K562 (cell line): ENCODE results near the gene ZDHHC8. TPM values are rescaled to one million over a fixed set of nuclear protein-coding genes. Genes with fewer than 3 reads are reported as not detected.

Experiments used
- ARID2 ChIP-seq: fragments of 450-650 bp; IDR thresholded peaks from 2 replicates; pipeline ENCODE4 v1.6.1; 2017; ENCODE audit warnings: antibody characterized with exemption, mild to moderate bottlenecking
- BHLHE40 ChIP-seq: IDR thresholded peaks from 2 replicates; pipeline ENCODE4 v1.6.1; 2011; ENCODE audit warnings: low read length, improper control_type of control experiment
- BMI1 ChIP-seq: fragments of 150-350 bp; IDR thresholded peaks from 2 replicates; pipeline ENCODE4 v1.6.1; 2014; ENCODE audit warnings: low read length
- ELF1 ChIP-seq: fragments of 200-800 bp; sonication (Bioruptor generic); IDR thresholded peaks from 2 replicates; pipeline ENCODE4 v1.6.1; 2016; ENCODE audit warnings: missing genetic modification characterization, missing compliant biosample characterization
- HMG20B ChIP-seq: fragments of 250-450 bp; sonication (Bioruptor Pico); IDR thresholded peaks from 2 replicates; pipeline ENCODE4 v1.5.0; 2021; ENCODE audit warnings: mild to moderate bottlenecking
- KHSRP ChIP-seq: fragments of 450-650 bp; IDR thresholded peaks from 2 replicates; pipeline ENCODE4 v1.6.1; 2017
- MYC ChIP-seq, 2 experiments: fragments of 250-450 bp in 1 of 2; sonication (Bioruptor Pico) in 1 of 2; IDR thresholded peaks; 2 replicates each; pipeline versions ENCODE4 v1.5.1 to v1.6.1; 2012 to 2021; ENCODE audit warnings: low read depth in 2 of 2, borderline replicate concordance in 1 of 2, improper control_type of control experiment in 1 of 2, low read length in 1 of 2, mild to moderate bottlenecking in 1 of 2, moderate library complexity in 1 of 2
- PML ChIP-seq: IDR thresholded peaks from 2 replicates; pipeline ENCODE4 v1.6.1; 2012; ENCODE audit warnings: low read length, inconsistent platforms
- YY1 ChIP-seq, 3 experiments: IDR thresholded peaks; 2 replicates each; pipeline ENCODE4 v1.6.1; 2011; ENCODE audit warnings: low read length in 2 of 3, mild to moderate bottlenecking in 2 of 3, moderate library complexity in 2 of 3, borderline replicate concordance in 1 of 3, control low read depth in 1 of 3, low read depth in 1 of 3; ENCODE audit not compliant: insufficient read depth in 3 of 3, insufficient replicate concordance in 2 of 3, control insufficient read depth in 1 of 3, insufficient read length in 1 of 3; ENCODE audit errors: extremely low read depth in 1 of 3
- ZBTB17 ChIP-seq: fragments of 450-650 bp; formaldehyde crosslinking; IDR thresholded peaks from 2 replicates; pipeline ENCODE4 v1.4.0; 2020; ENCODE audit warnings: mild to moderate bottlenecking
- ZSCAN29 ChIP-seq: fragments of 450-650 bp; IDR thresholded peaks from 2 replicates; pipeline ENCODE4 v1.6.1; 2017
- polyA plus RNA-seq, 8 experiments: library from polyadenylated mRNA; depleted of rRNA in 4 of 8; stranded (reverse) in 5 of 8; unstranded in 3 of 8; fragments of >200 nt; fragmentation: Nextera tagmentation in 2 of 8; fragmentation: Illumina TruSeq in 1 of 8; extraction: Ambion mirVana in 2 of 8; extraction: Trizol in 1 of 8; gene quantifications; 2 replicates each; pipeline versions ENCODE4 v1.2.1 to v1.2.3, GENCODE V29; 2011 to 2014; ENCODE audit warnings: inconsistent platforms in 1 of 8, missing spikeins in 1 of 8
- total RNA-seq, 7 experiments: library from RNA; depleted of rRNA in 6 of 7; stranded (reverse); fragments of >200 nt in 6 of 7; fragmentation: Illumina TruSeq in 2 of 7; extraction: Trizol in 2 of 7; gene quantifications; 2 replicates each; pipeline versions ENCODE4 v1.2.1 to v1.2.3, GENCODE V29; 2011 to 2021; ENCODE audit warnings: low replicate concordance in 1 of 7
- TF ChIP-seq, protein P1 (sequence below): IDR thresholded peaks from 3 replicates; pipeline ENCODE4 v1.6.1; 2011; ENCODE audit warnings: borderline replicate concordance, mild to moderate bottlenecking, moderate library complexity; ENCODE audit not compliant: insufficient read length; ENCODE audit errors: extremely low read depth
- TF ChIP-seq, protein P2 (sequence below): fragments of 200-600 bp; sonication (generic); IDR thresholded peaks from one replicate; pipeline ENCODE4 v1.6.1; 2012; ENCODE audit warnings: mild to moderate bottlenecking, low read depth, low read length, inconsistent platforms

Gene ZDHHC8
- total and polyA plus RNA-seq, 9 of the 15 experiments (the other 6 are each of a cell fraction or from before 2014, with no cell fraction given) = 0.04 to 109 (median 16.4) TPM

DNA sequence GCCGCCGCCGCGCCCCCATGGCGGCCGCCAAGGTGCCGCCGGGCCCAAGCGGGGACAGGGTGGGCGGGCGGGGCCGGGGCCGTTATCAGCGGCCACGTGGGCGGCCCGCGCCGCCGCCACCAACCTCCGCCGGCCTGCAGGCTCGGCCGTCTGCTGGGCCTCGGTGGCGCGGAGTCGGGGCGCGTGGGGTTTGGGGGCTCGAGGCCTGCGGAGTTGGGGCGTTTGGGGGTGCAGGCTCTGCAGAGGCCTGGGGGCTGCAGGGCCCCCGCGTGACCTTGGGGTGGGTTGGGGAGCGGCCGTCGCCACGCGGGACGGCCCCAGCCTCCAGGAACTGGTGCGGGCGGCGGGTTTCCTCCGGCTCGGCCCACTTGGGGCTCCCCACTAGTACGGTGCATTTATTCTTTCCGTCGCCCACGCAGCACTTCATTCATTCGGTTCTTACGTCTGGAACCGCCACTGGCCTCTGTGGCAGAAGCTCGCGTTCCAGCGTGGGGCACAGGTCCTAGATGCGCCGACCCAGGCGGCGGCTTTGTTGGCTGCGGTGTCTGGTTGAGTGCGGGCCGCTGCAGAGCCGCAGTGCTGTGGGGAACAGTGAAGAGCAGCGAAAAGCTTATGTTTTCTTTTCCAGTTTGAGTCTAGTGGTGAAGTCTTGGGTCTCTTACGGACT, 13.8 kb upstream of the ZDHHC8 start (continued):
- TF ChIP-seq, protein P1, sequence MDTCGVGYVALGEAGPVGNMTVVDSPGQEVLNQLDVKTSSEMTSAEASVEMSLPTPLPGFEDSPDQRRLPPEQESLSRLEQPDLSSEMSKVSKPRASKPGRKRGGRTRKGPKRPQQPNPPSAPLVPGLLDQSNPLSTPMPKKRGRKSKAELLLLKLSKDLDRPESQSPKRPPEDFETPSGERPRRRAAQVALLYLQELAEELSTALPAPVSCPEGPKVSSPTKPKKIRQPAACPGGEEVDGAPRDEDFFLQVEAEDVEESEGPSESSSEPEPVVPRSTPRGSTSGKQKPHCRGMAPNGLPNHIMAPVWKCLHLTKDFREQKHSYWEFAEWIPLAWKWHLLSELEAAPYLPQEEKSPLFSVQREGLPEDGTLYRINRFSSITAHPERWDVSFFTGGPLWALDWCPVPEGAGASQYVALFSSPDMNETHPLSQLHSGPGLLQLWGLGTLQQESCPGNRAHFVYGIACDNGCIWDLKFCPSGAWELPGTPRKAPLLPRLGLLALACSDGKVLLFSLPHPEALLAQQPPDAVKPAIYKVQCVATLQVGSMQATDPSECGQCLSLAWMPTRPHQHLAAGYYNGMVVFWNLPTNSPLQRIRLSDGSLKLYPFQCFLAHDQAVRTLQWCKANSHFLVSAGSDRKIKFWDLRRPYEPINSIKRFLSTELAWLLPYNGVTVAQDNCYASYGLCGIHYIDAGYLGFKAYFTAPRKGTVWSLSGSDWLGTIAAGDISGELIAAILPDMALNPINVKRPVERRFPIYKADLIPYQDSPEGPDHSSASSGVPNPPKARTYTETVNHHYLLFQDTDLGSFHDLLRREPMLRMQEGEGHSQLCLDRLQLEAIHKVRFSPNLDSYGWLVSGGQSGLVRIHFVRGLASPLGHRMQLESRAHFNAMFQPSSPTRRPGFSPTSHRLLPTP = no peak
- no peak for TF ChIP-seq BMI1
- TF ChIP-seq ZSCAN29 = peak; percentile 18; the same call in 1 of the 2 replicates
- TF ChIP-seq ELF1 (tag) = no peak
- peak in 2 of 3 experiments; percentile 5 to 42 for TF ChIP-seq YY1 (IDR thresholded peaks at IDR 0.05; ENCODE audit: borderline replicate concordance in 1 of 3, control insufficient read depth in 1 of 3, extremely low read depth in 1 of 3, insufficient read depth in 3 of 3, insufficient read length in 1 of 3, insufficient replicate concordance in 2 of 3, low read depth in 1 of 3, low read length in 2 of 3)
- TF ChIP-seq MYC (IDR thresholded peaks at IDR 0.05; ENCODE audit: low read depth, low read length) = peak; percentile 9; the same call in 1 of the 2 replicates
- TF ChIP-seq MYC (CRISPR knock-in tag; IDR thresholded peaks at IDR 0.05; ENCODE audit: borderline replicate concordance, low read depth) = peak; percentile 99
- TF ChIP-seq, protein P2, sequence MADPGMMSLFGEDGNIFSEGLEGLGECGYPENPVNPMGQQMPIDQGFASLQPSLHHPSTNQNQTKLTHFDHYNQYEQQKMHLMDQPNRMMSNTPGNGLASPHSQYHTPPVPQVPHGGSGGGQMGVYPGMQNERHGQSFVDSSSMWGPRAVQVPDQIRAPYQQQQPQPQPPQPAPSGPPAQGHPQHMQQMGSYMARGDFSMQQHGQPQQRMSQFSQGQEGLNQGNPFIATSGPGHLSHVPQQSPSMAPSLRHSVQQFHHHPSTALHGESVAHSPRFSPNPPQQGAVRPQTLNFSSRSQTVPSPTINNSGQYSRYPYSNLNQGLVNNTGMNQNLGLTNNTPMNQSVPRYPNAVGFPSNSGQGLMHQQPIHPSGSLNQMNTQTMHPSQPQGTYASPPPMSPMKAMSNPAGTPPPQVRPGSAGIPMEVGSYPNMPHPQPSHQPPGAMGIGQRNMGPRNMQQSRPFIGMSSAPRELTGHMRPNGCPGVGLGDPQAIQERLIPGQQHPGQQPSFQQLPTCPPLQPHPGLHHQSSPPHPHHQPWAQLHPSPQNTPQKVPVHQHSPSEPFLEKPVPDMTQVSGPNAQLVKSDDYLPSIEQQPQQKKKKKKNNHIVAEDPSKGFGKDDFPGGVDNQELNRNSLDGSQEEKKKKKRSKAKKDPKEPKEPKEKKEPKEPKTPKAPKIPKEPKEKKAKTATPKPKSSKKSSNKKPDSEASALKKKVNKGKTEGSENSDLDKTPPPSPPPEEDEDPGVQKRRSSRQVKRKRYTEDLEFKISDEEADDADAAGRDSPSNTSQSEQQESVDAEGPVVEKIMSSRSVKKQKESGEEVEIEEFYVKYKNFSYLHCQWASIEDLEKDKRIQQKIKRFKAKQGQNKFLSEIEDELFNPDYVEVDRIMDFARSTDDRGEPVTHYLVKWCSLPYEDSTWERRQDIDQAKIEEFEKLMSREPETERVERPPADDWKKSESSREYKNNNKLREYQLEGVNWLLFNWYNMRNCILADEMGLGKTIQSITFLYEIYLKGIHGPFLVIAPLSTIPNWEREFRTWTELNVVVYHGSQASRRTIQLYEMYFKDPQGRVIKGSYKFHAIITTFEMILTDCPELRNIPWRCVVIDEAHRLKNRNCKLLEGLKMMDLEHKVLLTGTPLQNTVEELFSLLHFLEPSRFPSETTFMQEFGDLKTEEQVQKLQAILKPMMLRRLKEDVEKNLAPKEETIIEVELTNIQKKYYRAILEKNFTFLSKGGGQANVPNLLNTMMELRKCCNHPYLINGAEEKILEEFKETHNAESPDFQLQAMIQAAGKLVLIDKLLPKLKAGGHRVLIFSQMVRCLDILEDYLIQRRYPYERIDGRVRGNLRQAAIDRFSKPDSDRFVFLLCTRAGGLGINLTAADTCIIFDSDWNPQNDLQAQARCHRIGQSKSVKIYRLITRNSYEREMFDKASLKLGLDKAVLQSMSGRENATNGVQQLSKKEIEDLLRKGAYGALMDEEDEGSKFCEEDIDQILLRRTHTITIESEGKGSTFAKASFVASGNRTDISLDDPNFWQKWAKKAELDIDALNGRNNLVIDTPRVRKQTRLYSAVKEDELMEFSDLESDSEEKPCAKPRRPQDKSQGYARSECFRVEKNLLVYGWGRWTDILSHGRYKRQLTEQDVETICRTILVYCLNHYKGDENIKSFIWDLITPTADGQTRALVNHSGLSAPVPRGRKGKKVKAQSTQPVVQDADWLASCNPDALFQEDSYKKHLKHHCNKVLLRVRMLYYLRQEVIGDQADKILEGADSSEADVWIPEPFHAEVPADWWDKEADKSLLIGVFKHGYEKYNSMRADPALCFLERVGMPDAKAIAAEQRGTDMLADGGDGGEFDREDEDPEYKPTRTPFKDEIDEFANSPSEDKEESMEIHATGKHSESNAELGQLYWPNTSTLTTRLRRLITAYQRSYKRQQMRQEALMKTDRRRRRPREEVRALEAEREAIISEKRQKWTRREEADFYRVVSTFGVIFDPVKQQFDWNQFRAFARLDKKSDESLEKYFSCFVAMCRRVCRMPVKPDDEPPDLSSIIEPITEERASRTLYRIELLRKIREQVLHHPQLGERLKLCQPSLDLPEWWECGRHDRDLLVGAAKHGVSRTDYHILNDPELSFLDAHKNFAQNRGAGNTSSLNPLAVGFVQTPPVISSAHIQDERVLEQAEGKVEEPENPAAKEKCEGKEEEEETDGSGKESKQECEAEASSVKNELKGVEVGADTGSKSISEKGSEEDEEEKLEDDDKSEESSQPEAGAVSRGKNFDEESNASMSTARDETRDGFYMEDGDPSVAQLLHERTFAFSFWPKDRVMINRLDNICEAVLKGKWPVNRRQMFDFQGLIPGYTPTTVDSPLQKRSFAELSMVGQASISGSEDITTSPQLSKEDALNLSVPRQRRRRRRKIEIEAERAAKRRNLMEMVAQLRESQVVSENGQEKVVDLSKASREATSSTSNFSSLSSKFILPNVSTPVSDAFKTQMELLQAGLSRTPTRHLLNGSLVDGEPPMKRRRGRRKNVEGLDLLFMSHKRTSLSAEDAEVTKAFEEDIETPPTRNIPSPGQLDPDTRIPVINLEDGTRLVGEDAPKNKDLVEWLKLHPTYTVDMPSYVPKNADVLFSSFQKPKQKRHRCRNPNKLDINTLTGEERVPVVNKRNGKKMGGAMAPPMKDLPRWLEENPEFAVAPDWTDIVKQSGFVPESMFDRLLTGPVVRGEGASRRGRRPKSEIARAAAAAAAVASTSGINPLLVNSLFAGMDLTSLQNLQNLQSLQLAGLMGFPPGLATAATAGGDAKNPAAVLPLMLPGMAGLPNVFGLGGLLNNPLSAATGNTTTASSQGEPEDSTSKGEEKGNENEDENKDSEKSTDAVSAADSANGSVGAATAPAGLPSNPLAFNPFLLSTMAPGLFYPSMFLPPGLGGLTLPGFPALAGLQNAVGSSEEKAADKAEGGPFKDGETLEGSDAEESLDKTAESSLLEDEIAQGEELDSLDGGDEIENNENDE = peak; percentile 69
- TF ChIP-seq ZBTB17 (CRISPR knock-in tag) = peak; percentile 61
- TF ChIP-seq HMG20B (CRISPR knock-in tag) = no peak
- TF ChIP-seq ARID2 = peak; percentile 13; the same call in 1 of the 2 replicates
- no peak for TF ChIP-seq KHSRP
- TF ChIP-seq BHLHE40 = peak; percentile 21; the same call in 1 of the 2 replicates
- peak; percentile 46; the same call in 1 of the 2 replicates for TF ChIP-seq PML
